Measurements from ENCODE around the gene FASTKD2.
A peak's percentile ranks its signal among the peaks of the same experiment; 100 is the strongest.

FASTKD2 gene

DNA sequence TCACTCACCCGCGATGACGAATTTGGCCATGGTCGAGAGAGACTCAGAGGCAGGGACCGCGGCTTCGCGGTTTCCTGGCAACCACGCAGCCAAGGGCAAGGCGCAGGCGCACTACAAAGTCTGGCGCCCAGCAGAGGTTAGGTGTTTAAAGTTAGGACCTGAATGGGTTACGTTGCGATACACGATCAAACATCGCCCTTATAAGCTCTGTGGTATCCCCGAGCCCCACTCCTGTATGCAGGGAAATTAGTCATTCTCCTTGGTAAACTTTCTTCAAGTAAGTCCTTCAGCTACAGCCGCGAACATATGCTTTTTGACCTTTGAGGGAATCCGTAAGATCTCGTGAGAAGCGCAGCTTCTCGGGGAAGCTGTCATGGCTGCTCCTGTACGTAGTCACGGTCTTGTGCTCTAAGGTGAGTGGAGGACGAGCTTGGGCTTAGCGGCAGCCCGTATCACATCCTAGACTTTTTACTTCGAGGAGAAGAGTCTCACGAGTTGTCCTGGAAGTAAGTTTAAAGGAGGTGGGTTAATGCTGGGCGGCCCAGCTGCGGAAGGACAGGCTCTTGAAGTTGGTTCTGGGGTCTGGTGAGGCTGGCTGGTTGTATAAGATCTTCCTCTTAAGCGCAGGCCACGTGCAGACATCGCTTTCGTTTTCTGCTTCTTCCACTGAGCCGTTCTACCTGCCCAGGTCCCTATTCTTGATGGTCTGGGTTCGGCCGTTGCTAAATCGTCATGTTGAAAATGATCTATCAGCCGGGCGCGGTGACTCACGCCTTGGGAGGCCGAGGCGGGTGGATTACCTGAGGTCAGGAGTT is at the start of gene FASTKD2, which contains the start of gene MDH1B:
Gene FASTKD2, plus strand, starts transcription at position 365 of the 815 bp plus-strand sequence. CDS start 1,088 bp downstream, outside the sequence.
Gene MDH1B, minus strand, starts transcription at position 87 of the 815 bp plus-strand sequence. Its CDS starts 57 bp downstream, at position 30.
- DNase-seq, result peak; percentile 93 to 96
- TF ChIP-seq GATA1 (IDR thresholded peaks at IDR 0.05; ENCODE audit: low read depth, low read length), result no peak
- peak; percentile 94 for TF ChIP-seq POLR2A (IDR thresholded peaks at IDR 0.05; ENCODE audit: low read length)

DNA sequence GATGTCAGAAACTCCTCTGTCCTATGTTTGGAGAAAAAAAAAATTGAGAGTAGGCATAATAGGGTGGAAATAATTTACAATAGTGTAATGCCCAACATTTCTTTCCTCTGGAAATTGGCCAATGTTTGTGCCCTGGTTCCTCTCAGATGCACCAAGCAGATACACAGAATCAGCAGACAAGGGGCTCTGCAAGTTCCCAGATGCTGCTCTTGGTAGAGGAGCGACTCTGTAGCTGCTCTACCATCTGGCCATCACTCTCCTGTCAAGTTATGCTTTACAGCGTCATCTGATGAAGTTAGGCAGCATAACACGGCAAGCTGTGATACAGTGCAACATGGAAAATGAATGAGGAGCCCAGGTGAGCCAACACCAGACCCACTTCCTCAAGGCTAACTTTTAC is 48.8 kb upstream of the FASTKD2 start:
- no peak for DNase-seq
- TF ChIP-seq GATA1 (IDR thresholded peaks at IDR 0.05; ENCODE audit: low read depth, low read length) (no peak), POLR2A (IDR thresholded peaks at IDR 0.05; ENCODE audit: low read length) (no peak)

DNA sequence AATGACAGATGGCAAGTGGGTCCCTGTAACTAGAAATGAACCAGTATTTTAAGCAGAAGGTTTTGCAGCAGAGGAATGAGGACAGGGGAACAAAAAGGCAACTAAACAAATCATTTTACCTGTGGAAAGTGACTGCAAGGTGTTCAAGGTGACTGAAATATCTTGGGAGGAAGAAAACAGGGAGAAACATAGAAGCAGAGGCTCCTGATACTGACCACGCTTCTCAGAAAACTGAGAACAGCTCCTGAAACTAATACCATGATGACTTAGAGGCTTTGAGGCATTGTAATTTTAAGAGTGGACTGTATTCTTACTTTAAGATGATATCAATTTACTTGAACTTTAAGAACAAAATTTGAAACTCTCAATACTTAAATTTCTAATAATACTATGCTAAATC is 47.1 kb upstream of the FASTKD2 start, which contains the start of gene DYTN:
Gene DYTN, minus strand, starts transcription at position 101 of the 400 bp plus-strand sequence. CDS start 117 bp downstream, outside the sequence.
- TF ChIP-seq GATA1 (IDR thresholded peaks at IDR 0.05; ENCODE audit: low read depth, low read length) (no peak), POLR2A (IDR thresholded peaks at IDR 0.05; ENCODE audit: low read length) (no peak)
- DNase-seq, result no peak

DNA sequence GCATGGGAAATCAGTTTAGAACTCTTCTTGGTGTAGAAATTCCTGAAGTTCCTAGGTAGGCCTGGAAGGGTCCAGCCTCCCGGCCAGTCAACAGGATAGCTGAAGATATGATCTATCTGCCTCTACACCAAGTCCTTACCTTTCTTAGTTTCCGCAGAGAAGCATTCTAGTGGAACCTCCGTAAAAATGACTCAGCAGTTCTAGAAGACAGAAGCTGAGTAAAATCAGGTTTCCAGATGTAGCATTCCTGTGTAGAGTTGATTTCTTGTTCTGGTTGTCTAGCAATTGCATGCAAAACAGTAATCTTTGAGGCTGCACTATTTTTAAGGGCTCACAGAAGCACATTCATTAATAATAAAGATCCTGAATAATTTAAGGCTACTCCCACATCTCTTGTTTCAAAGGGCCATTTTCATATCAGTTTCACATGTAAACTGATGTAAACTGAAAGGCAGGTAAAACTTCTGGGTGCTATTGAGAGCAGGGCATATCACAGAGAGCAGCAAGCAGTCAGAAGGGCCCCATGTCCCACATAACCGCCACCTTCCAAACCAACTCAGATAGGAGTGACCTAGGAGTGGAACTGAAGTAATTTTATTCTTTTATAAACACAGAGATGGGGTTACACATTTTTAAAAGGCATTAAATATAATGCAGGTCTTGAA is 44.0 kb upstream of the FASTKD2 start:
- TF ChIP-seq GATA1 (IDR thresholded peaks at IDR 0.05; ENCODE audit: low read depth, low read length) (no peak), POLR2A (IDR thresholded peaks at IDR 0.05; ENCODE audit: low read length) (no peak)
- no peak for DNase-seq

DNA sequence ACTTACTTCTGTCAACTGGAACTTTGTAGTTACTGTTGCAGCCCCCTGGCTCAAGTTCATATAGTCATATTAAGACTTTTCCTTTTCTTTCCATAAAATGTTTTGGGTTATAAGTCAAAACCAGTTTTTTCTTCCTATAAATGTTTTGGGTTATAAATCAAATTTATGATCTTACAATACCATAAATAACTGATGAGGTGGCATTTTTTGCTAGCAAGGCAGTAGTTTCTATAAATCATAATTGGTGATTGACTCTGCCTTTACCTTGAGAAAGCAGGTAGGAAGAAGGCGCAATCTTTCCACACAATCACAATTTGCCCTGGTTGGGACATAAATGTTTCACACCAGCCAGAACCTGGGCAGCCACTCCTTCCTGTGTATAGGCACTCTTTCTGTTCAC is 42.1 kb upstream of the FASTKD2 start:
- no peak for DNase-seq
- no peak for TF ChIP-seq POLR2A (IDR thresholded peaks at IDR 0.05; ENCODE audit: low read length)
- TF ChIP-seq GATA1 (IDR thresholded peaks at IDR 0.05; ENCODE audit: low read depth, low read length), result no peak

DNA sequence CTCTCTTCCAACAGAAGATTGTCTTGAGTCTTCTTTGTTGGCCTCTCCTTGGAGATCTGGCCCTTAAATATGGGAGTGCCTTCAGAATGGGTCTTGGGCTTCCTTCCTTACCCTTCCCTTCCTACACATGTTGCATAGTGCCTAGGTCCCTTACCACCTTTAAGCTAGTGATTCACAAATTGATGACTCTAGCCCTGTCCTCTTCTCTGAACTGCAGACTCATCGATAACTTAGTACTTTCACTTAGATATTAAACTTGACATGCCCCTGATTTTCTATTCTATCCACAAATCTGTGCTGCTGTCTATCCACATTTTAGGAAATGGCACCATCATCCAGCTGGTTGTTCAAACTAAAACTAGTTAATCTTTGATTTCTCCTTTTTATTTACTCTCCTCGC is 38.1 kb upstream of the FASTKD2 start:
- no peak for DNase-seq
- TF ChIP-seq GATA1 (IDR thresholded peaks at IDR 0.05; ENCODE audit: low read depth, low read length), result no peak
- no peak for TF ChIP-seq POLR2A (IDR thresholded peaks at IDR 0.05; ENCODE audit: low read length)

DNA sequence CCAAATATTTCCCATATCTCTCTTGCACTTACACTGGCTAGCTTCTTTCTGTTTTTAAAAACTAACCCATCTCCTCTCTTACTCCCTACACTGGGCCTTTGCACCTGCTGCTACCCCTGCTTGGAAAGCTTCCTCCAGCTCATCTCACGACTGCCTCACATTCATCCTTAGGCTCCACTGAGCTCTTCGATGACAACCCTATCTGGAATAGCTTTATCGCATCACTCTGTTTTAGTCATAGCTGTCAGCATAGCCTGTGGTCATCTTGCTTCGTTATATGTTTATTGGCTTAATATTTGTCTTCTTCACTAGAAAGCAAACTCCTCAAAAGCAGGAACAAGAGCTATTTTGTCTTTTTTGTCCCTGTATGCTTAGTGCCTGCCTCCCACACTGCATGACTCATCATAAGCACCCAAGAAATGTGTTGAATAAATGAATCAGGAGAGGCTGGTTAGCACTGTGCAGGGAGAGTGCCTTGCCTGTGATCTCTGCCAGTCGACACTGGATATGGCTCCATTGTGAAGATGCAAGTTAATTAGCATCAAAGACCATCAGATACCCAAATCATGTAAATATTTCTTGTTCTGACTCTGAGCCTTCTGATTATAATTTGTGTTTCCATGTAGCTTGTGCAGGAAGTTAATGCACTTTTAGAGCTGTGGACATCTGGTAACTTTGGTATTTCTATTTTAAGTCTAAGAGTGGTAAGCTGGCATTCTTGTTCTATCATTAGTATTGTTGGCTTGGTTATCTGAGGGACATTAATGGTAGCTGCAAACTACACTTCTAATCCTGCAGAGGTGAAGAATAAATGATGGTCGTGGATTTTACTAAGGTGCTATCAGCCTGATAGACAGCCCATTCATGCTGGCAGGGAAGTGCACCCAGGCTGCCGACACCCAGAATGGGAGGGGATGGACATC is 36.9 kb upstream of the FASTKD2 start:
- DNase-seq, result no peak

DNA sequence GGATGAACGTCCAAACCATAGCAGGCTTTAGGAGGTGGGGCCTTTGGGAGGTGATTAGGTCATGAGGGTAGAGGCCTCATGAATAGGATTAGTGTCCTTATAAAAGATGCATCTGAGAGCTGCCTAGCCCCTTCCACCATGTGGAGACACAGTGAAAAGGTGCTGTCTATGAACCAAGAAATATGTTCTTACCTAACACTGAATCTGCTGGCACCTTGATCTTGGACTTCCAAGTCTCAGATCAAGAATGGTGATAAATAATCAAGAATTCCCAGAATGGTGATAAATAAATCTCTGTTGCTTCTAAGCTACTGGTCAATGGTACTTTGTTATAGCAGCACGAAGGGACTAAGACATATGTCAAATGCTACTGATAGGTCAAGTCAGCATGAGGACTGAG is 32.1 kb upstream of the FASTKD2 start:
- TF ChIP-seq POLR2A (IDR thresholded peaks at IDR 0.05; ENCODE audit: low read length) (no peak), GATA1 (IDR thresholded peaks at IDR 0.05; ENCODE audit: low read depth, low read length) (no peak)
- no peak for DNase-seq

More for the DNA sequence above, 36.9 kb upstream of the FASTKD2 start:
- TF ChIP-seq POLR2A (IDR thresholded peaks at IDR 0.05; ENCODE audit: low read length) (no peak), GATA1 (IDR thresholded peaks at IDR 0.05; ENCODE audit: low read depth, low read length) (no peak)

DNA sequence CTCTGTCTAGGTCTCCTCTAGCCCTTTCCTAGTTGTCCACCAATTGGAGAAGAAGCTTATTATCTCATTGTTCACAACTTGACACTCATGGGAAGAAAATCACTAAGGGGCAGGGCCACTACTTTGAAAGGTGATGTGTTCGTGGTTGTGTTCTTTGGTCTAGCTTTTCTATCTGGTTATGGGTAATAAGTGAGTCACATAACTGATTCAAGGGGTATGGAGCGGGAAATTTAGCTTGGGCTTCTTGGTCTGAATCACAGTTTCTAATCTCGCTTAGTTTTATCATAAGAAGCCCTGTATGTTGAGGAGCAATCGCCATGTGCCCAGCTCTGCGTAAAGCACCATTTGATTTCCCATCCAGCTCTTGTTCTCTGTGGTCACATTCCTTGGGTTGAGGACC is 28.5 kb upstream of the FASTKD2 start:
- no peak for DNase-seq
- TF ChIP-seq GATA1 (IDR thresholded peaks at IDR 0.05; ENCODE audit: low read depth, low read length), result no peak
- no peak for TF ChIP-seq POLR2A (IDR thresholded peaks at IDR 0.05; ENCODE audit: low read length)

DNA sequence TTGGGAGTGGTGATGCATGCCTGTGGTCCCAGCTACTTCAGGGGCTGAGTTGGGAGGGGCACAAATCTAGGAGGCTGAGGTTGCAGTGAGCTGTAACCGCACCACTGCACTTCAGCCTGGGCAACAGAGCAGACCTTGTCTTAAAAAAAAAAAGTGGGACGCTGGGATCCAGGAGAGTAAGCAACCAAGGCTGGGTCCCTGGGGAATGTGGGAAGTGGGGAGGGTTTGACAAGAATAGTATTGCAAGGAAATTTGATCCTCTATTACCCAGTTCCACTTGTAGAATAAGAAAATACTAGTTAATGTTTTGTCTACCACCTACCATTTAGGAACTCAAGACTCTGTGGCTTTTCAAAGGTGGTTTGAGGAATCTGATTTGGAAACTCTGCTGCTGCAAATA is 26.1 kb upstream of the FASTKD2 start:
- TF ChIP-seq GATA1 (IDR thresholded peaks at IDR 0.05; ENCODE audit: low read depth, low read length) (no peak), POLR2A (IDR thresholded peaks at IDR 0.05; ENCODE audit: low read length) (no peak)
- DNase-seq, result no peak

DNA sequence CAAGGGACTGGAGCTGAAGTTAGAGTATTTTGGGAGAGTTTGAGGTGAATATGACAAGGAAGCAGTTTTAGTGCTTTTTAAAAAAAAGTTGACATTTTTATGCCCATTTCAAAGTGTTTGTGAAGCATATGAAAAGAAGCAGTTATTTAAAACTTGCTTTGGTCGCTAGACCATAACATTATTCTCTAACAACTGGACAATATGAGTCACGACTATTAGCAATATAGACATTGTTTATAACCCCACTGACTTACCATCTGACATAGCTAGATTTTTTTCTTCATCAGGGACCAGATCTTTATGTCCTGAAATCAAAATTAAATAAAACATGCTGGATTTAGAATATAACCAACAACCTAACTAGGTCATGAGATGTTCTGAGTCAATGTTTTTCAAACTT is 24.6 kb upstream of the FASTKD2 start:
- DNase-seq, result no peak
- TF ChIP-seq GATA1 (IDR thresholded peaks at IDR 0.05; ENCODE audit: low read depth, low read length) (no peak), POLR2A (IDR thresholded peaks at IDR 0.05; ENCODE audit: low read length) (no peak)

DNA sequence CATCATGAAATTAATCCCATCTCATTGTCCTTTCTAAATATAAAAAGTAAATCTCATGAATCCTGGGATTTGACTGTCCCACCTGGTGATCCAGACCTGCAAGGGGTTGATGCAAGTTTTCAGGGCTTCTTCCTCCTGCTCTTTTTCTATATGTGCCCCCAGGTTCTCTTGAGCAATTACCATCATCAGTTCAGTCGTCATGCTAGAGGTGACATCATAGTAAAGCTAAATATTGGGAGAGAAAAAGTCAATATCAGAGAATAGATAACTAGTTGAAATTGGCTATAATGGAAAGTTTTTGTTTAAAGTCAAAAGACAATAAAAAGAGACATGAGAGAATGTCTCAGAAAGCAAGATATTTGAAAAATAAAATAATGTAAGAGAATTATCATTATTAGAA is 8.6 kb upstream of the FASTKD2 start:
- TF ChIP-seq POLR2A (IDR thresholded peaks at IDR 0.05; ENCODE audit: low read length), result no peak
- no peak for TF ChIP-seq GATA1 (IDR thresholded peaks at IDR 0.05; ENCODE audit: low read depth, low read length)

DNA sequence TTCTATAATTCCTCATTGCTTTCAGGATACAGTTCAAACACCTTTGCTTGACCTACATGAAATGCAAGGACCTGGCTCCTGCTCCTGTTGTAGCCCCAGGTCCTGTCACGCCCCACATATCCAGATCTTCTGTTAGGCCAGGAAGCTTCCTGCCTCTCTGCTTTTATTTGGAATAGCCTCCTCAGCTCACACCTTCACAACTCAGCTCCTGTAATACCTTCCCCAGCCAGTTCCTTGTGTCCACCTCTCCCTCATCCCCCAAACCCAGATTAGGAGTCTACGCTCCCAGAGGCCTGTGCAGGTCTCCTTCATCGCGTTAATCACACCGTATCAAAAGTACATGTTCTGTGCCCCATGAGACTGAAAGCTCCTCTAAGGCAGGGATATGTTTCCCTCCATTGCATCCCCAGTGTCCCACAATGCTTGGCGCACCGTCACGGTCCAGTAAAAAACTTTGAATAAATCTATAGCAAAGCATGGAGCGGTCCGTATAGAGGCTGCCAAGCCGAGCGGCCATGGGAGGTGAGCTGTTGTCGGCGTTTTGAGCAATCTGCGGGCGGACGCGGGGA is 649 bp upstream of the FASTKD2 start:
- TF ChIP-seq GATA1 (IDR thresholded peaks at IDR 0.05; ENCODE audit: low read depth, low read length), result no peak
- no peak for TF ChIP-seq POLR2A (IDR thresholded peaks at IDR 0.05; ENCODE audit: low read length)
- DNase-seq, result no peak

More for the DNA sequence above, 8.6 kb upstream of the FASTKD2 start:
- DNase-seq, result no peak

Data from erythroblast (primary cell).